Activated CD4-positive, alpha-beta T cell treated with anti-CD3 and anti-CD28 coated beads, Interleukin-2, amount 10 ng/mL, durations not matched to agents 7 days and 5 days (primary cell): ENCODE results near the gene RANBP10. TPM values are rescaled to one million over a fixed set of nuclear protein-coding genes. Genes with fewer than 3 reads are reported as not detected.

Experiments used
- CTCF ChIA-PET: fragments of 350-600 bp; sonication (Branson Sonifier 250); formaldehyde crosslinking; loops from one replicate; lab custom pipeline; 2021; ENCODE audit warnings: antibody characterized with exemption; lab: Charles Lee
- POLR2A ChIA-PET: fragments of 350-600 bp; sonication (Branson Sonifier 250); formaldehyde crosslinking; loops from one replicate; lab custom pipeline; 2021; ENCODE audit warnings: antibody characterized with exemption; lab: Charles Lee
- DNase-seq: peaks from one replicate; pipeline ENCODE4 v3.0.0-alpha.2; 2020
- H3K27ac Mint-ChIP-seq: one replicate; pipeline ENCODE4 v1.8.0; 2021; ENCODE audit warnings: mild to moderate bottlenecking, moderate library complexity, mixed read lengths
- H3K27me3 Mint-ChIP-seq: one replicate; pipeline ENCODE4 v1.8.0; 2021; ENCODE audit warnings: mixed read lengths
- H3K36me3 Mint-ChIP-seq: one replicate; pipeline ENCODE4 v1.8.0; 2021; ENCODE audit warnings: low read depth, mixed read lengths
- H3K4me1 Mint-ChIP-seq: one replicate; pipeline ENCODE4 v1.8.0; 2021; ENCODE audit warnings: mixed read lengths
- H3K4me3 Mint-ChIP-seq: one replicate; pipeline ENCODE4 v1.8.0; 2021; ENCODE audit warnings: mild to moderate bottlenecking, moderate library complexity, mixed read lengths
- H3K9me3 Mint-ChIP-seq: one replicate; pipeline ENCODE4 v1.8.0; 2021; ENCODE audit warnings: mixed read lengths
- total RNA-seq, 2 experiments: library from RNA; stranded (reverse); gene quantifications; one replicate each; pipeline ENCODE4 v1.2.3, GENCODE V29; 2021

The RANBP10 gene
- total RNA-seq, 2 experiments from 2014 or later = 28.2 to 30.4 TPM

DNA sequence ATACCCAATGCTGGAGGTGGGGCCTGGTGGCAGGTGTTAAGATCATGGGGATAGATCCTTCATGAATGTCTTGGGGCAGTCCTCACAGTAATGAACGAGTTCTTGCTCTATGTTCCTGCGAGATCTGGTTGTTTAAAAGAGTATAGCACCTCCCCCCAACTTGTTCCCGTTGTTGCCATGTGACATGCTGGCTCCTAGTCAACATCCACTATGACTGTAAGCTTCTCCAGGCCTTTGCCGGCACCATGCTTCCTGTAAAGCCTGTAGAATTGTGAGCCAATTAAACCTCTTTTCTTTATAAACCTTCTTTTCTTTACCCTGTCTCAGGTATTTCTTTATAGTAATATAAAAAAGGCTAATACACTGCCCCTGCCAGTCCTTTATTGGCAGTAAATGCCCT, 33.3 kb downstream of the RANBP10 start:
- peaks cover 2% of the 10 kb centered on the region for H3K4me1 Mint-ChIP-seq
- POLR2A ChIA-PET = no interaction called here
- H3K36me3 Mint-ChIP-seq = peaks cover 16% of the 10 kb centered on the region
- no peaks in the 10 kb centered on the region for H3K27me3 Mint-ChIP-seq
- H3K9me3 Mint-ChIP-seq = no peaks in the 10 kb centered on the region
- CTCF ChIA-PET = interaction anchor here (1.4 to 2.9 kb wide), 2 partner anchors 7 to 251 kb away, joined by 3 to 9 read pairs; no protein-coding TSS in a partner anchor
- no peak for DNase-seq
- H3K27ac Mint-ChIP-seq = no peak overlapping the region
- H3K4me3 Mint-ChIP-seq = no peak overlapping the region

DNA sequence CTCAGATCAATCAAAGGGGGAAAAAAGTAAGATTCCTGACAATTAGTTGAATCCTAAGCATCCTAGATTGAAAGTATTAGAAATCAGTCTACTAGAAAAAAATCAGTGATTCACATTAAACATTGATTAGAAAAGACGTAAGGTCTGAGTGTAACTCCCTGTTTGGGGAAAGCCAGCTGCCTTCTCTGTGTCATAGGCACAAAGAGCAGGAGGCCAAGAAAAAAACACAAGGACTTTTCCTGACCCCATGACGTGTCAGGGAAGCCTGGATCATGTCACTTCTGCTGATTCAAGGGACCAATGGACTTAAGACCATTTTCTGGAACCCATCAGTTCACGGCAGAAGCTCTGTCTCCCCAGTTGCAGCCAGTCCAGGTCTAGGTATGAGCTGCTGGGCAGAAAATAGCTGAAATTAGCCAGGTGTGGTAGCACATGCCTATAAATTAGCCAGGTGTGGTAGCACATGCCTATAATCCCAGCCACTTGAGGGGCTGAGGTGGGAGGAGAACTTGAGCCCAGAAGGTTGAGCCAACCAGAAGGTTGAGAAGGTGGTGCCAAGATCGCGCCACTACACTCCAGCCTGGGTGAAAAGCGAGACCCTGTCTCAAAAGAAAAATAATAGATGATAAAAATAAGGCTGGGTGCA, 35.9 kb downstream of the RANBP10 start:
- Mint-ChIP-seq H3K36me3 (peaks cover 23% of the 10 kb centered on the region), H3K4me3 (no peak overlapping the region), H3K27me3 (no peaks in the 10 kb centered on the region), H3K27ac (no peak overlapping the region), H3K4me1 (peaks cover 2% of the 10 kb centered on the region), H3K9me3 (no peaks in the 10 kb centered on the region)
- CTCF ChIA-PET = interaction anchor here (0.7 to 2.9 kb wide), 5 partner anchors 10 to 250 kb away, joined by 3 to 9 read pairs (median 4); no protein-coding TSS in a partner anchor
- POLR2A ChIA-PET = no interaction called here
- no peak for DNase-seq

DNA sequence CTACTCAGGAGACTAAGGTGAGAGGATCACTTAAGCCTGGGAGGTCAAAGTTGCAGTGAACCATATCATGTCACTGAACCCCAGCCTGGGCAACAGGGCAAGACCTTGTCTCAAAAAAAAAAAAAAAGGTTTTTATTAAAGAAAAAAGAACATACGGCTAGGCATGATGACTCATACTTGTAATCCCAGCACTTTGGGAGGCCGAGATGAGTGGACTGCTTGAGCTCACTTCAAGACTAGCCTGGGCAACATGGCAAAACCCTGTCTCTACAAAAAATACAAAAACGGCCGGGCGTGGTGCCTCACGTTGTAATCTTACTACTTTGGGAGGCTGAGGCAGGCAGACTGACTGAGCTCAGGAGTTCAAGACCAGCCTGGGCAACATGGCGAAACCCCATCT, 38.4 kb downstream of the RANBP10 start:
- no peak for DNase-seq
- no peaks in the 10 kb centered on the region for H3K27me3 Mint-ChIP-seq
- CTCF ChIA-PET = interaction anchor here (0.8 kb wide), 1 partner anchor 39 kb away, joined by 3 read pairs; the partner anchor contains the start of genes RANBP10 and TSNAXIP1
- no peak overlapping the region for H3K27ac Mint-ChIP-seq
- H3K9me3 Mint-ChIP-seq = no peaks in the 10 kb centered on the region
- H3K4me3 Mint-ChIP-seq = no peak overlapping the region
- peaks cover 25% of the 10 kb centered on the region for H3K36me3 Mint-ChIP-seq
- POLR2A ChIA-PET = no interaction called here
- peaks cover 4% of the 10 kb centered on the region for H3K4me1 Mint-ChIP-seq

DNA sequence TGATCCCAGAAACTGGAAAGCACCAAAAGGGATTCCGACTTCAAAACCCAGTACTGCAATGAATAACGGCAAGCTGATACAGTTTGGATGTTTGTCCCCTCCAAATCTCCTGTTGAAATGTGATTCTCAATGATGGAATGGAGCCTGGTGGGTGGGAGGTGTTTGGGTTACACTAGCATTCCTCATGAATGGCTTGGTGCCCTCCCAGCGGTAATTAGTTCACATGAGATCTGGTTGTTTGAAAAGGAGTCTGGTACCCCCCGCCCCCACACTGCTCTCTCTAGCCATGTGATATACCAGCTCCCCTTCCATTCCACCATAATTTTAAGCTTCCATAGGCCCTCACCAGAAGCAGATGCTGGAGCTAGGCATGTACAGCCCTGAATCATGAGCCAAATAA, 40.1 kb downstream of the RANBP10 start:
- H3K36me3 Mint-ChIP-seq = peaks cover 17% of the 10 kb centered on the region
- H3K4me1 Mint-ChIP-seq = peaks cover 5% of the 10 kb centered on the region
- ChIA-PET CTCF (interaction anchor here (1.0 kb wide), 1 partner anchor 8 kb away, joined by 3 read pairs; no protein-coding TSS in a partner anchor), POLR2A (no interaction called here)
- H3K27me3 Mint-ChIP-seq = no peaks in the 10 kb centered on the region
- no peak for DNase-seq
- no peak overlapping the region for H3K4me3 Mint-ChIP-seq
- H3K9me3 Mint-ChIP-seq = no peaks in the 10 kb centered on the region
- no peak overlapping the region for H3K27ac Mint-ChIP-seq

DNA sequence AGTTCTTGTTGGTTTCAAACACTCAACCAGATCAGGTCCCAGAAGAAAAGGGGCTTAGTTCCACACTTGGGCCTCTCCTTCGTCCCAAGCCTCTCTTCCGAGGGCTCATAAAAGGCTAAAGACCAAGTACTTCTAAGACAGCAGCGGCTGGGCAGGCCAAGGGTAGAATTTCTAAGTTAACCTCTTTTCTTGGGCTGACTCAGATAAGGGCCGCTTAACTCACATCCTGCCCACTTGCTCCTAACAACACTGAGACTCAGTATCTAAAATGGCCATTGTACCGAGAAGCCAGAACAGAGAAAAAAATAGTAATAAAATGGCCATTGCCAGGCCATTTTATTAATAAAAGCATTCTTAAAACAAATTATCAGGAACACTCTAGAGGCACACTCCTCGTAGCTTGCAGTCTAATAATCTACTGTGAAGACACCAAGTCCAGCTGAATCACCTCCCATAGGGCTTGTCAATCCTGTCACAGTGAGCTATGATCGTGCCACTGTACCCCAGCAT, 42.1 kb downstream of the RANBP10 start:
- Mint-ChIP-seq H3K27me3 (no peaks in the 10 kb centered on the region), H3K27ac (peak overlapping the region; percentile 50), H3K9me3 (no peaks in the 10 kb centered on the region), H3K36me3 (peaks cover 14% of the 10 kb centered on the region), H3K4me3 (no peak overlapping the region), H3K4me1 (peaks cover 18% of the 10 kb centered on the region)
- DNase-seq = no peak
- ChIA-PET POLR2A (no interaction called here), CTCF (no interaction called here)

DNA sequence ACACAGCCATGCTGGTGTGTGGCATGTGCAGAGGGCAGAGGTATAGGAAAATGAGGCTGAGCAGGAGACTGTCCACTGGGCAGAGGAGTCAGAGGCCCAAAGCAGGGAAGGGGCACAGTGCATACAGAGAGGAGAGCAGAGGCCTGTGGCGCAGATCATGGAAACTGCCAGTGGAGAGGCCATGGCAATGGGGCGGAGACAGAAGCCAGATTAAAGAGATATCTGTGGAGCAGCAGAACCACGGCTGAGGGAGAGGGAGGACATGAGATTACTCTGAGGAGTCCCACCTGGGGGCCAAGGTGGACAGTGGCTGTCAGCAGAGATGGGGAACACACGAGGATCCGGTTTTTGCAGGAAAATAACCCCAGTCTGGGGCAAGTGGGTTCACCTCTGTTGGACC, 43.3 kb downstream of the RANBP10 start:
- H3K9me3 Mint-ChIP-seq = no peaks in the 10 kb centered on the region
- H3K4me1 Mint-ChIP-seq = peaks cover 18% of the 10 kb centered on the region
- ChIA-PET CTCF (interaction anchor here (1.0 kb wide), 1 partner anchor 19 kb away, joined by 3 read pairs; no protein-coding TSS in a partner anchor), POLR2A (no interaction called here)
- no peak overlapping the region for H3K4me3 Mint-ChIP-seq
- no peak overlapping the region for H3K27ac Mint-ChIP-seq
- no peaks in the 10 kb centered on the region for H3K27me3 Mint-ChIP-seq
- peaks cover 14% of the 10 kb centered on the region for H3K36me3 Mint-ChIP-seq
- no peak for DNase-seq

DNA sequence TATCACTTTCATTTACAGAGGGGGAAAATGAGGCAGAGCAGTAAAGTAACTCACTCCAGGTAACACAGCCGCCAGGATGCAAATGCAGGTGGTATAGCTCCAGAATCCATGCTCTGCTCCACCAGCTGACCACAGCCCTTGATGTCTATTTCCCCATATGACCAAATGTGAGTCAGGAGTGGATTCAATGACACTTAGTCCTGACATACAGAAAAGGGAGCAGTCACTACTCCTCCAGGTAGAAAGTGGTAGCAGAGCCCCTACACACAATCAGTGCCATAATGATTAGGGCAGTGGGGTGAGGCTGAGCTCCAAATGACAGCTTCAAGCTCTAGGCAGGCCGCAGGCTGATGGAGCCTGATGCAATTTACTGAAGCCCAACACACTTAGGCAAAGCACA, 44.0 kb downstream of the RANBP10 start:
- ChIA-PET POLR2A (no interaction called here), CTCF (interaction anchor here (0.8 to 2.3 kb wide), 3 partner anchors 19 to 54 kb away, joined by 3 to 9 read pairs (median 4); no protein-coding TSS in a partner anchor)
- H3K4me1 Mint-ChIP-seq = peaks cover 18% of the 10 kb centered on the region
- H3K9me3 Mint-ChIP-seq = no peaks in the 10 kb centered on the region
- H3K4me3 Mint-ChIP-seq = no peak overlapping the region
- H3K36me3 Mint-ChIP-seq = peaks cover 14% of the 10 kb centered on the region
- H3K27ac Mint-ChIP-seq = no peak overlapping the region
- no peaks in the 10 kb centered on the region for H3K27me3 Mint-ChIP-seq
- no peak for DNase-seq

DNA sequence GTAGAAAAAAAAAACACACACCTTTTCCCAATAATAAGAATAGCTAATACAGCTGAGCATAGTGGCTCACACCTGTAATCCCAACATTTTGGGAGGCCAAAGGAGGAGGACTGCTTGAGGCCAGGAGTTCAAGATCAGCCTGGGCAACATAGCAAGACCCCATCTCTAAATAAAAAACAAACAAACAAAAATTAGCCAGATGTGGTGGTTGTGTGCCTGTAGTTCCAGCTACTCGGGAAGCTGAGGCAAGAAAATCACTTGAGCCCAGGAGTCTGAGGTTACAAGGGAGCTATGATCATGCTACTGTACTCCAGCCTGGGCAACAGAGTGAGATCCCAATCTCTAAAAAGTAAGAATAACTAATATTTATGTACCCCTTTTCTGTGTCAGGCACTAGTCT, 44.4 kb downstream of the RANBP10 start:
- ChIA-PET POLR2A (interaction anchor here (0.7 kb wide), 1 partner anchor 131 kb away, joined by 3 read pairs; the partner anchor contains the start of gene PSKH1), CTCF (interaction anchor here (0.6 to 2.3 kb wide), 4 partner anchors 27 to 55 kb away, joined by 3 to 9 read pairs (median 4); no protein-coding TSS in a partner anchor)
- no peak overlapping the region for H3K4me3 Mint-ChIP-seq

DNA sequence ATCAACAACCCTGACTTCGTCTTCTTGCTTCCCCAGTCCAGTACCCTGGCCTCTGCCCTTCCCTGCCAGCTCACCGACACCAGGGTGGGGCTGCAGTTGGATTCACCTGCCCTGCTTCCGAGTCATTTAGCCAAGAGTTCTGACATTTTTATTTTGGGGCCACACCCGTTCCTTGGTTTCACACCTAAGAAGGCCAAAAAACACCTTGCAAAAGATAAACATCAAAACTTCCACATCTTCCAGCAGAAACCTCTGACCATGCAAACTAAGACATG, 45.5 kb downstream of the RANBP10 start:
- Mint-ChIP-seq H3K4me3 (no peak overlapping the region), H3K27me3 (no peaks in the 10 kb centered on the region), H3K9me3 (no peaks in the 10 kb centered on the region), H3K27ac (peak overlapping the region; percentile 75), H3K4me1 (peaks cover 18% of the 10 kb centered on the region), H3K36me3 (peaks cover 8% of the 10 kb centered on the region)
- DNase-seq = no peak
- ChIA-PET POLR2A (no interaction called here), CTCF (interaction anchor here (1.6 to 2.3 kb wide), 2 partner anchors 44 to 56 kb away, joined by 3 to 9 read pairs; no protein-coding TSS in a partner anchor)

More for the DNA sequence above, 44.4 kb downstream of the RANBP10 start:
- no peak overlapping the region for H3K27ac Mint-ChIP-seq
- DNase-seq = no peak
- H3K4me1 Mint-ChIP-seq = peaks cover 18% of the 10 kb centered on the region
- no peaks in the 10 kb centered on the region for H3K27me3 Mint-ChIP-seq
- no peaks in the 10 kb centered on the region for H3K9me3 Mint-ChIP-seq
- peaks cover 12% of the 10 kb centered on the region for H3K36me3 Mint-ChIP-seq

DNA sequence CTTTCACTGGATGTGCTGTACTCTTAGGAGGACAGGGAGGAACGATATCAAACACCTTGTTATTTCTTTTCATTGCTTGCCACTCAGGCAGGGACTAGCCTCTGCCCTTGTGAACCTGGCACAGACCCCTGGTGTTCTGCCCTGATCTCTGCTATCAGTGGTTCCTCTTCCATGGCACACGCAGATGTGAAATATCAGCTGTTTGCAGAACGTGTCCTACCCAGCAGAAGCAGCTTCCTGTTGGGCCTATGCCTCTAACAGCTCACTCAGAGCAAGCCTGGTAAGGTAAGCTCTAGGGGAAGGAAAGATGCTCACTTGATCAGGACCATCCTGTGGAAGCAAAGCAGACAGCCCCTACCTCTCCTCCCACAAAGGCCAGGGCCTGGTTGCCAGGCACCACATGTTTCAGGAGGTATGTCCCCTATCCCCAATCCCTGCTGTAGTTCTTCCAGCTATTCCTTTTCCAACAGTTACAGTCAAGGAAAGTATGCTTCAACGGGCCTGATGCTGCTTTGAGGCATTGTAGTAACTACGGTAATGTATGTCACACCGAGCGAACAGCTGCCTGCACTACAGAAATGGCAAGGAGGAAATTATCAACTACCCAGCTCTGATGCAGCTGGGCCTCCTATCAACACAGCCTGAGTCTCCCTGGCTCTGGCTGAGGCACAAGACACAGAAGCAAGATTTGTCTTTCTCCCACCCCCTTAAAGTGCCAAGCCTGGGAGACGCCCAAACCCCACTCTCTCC, 46.0 kb downstream of the RANBP10 start:
- DNase-seq = peak; percentile 9
- Mint-ChIP-seq H3K27ac (peak overlapping the region; percentile 75), H3K4me3 (no peak overlapping the region), H3K27me3 (no peaks in the 10 kb centered on the region), H3K4me1 (peaks cover 18% of the 10 kb centered on the region), H3K36me3 (peaks cover 8% of the 10 kb centered on the region), H3K9me3 (no peaks in the 10 kb centered on the region)
- ChIA-PET POLR2A (no interaction called here), CTCF (interaction anchor here (1.6 to 2.3 kb wide), 2 partner anchors 44 to 56 kb away, joined by 3 to 9 read pairs; no protein-coding TSS in a partner anchor)

DNA sequence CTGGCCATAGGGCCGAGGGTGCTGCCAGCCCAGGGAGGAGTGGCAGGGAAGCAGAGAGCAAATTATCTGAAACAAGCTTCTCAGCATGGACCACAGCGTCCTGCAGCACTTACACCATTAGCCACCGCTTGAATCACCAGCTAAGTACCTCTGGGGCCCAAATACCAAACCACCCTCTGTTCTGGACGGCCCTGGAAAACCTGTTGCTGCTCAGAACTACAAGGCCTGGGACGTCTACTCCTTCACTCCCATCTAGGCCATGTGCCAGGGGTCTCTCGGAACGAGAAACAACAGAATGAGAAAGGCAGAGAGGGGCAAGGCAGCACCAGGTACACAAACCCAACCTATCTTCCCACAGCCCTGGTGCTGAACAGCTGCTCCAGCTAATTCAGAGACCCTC, 47.4 kb downstream of the RANBP10 start:
- DNase-seq = no peak
- H3K27ac Mint-ChIP-seq = no peak overlapping the region
- H3K9me3 Mint-ChIP-seq = no peaks in the 10 kb centered on the region
- POLR2A ChIA-PET = no interaction called here
- peaks cover 8% of the 10 kb centered on the region for H3K36me3 Mint-ChIP-seq
- CTCF ChIA-PET = interaction anchor here (1.3 kb wide), 1 partner anchor 237 kb away, joined by 3 read pairs; no protein-coding TSS in a partner anchor
- no peak overlapping the region for H3K4me3 Mint-ChIP-seq
- no peaks in the 10 kb centered on the region for H3K27me3 Mint-ChIP-seq
- peaks cover 18% of the 10 kb centered on the region for H3K4me1 Mint-ChIP-seq

DNA sequence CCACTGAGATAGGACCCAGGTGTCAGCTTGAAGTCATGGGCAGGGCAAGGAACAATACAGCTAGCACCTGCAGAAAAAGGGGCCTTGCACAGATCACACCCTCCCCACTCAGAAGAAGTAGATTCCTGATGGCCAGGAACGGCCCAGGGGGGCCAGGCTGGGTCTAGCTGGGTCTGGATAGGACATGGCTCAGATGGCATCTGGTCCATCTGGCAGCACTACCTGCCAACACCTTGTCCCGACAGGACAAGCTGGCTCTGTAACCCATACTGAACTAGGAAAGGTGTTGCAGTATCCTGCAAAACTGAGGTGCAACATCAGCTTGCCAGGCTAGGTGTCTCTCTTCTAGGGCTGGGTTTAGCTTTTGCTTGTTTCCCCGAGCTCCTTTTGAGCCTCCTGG, 48.4 kb downstream of the RANBP10 start:
- DNase-seq = no peak
- peaks cover 17% of the 10 kb centered on the region for H3K4me1 Mint-ChIP-seq
- H3K9me3 Mint-ChIP-seq = no peaks in the 10 kb centered on the region
- H3K27me3 Mint-ChIP-seq = no peaks in the 10 kb centered on the region
- POLR2A ChIA-PET = no interaction called here
- no peak overlapping the region for H3K4me3 Mint-ChIP-seq
- CTCF ChIA-PET = interaction anchor here (0.8 to 1.4 kb wide), 2 partner anchors 12 to 20 kb away, joined by 3 read pairs; no protein-coding TSS in a partner anchor
- H3K36me3 Mint-ChIP-seq = peaks cover 5% of the 10 kb centered on the region
- H3K27ac Mint-ChIP-seq = no peak overlapping the region
